HG02938 (cell line): ENCODE data around the gene P3H2.

Experiments
- ATAC-seq: cut with Tn5 transposase; IDR thresholded peaks from one replicate; pipeline ENCODE4 v1.9.1; 2021; ENCODE audit warnings: mild to moderate bottlenecking, moderate library complexity; ENCODE audit not compliant: unreplicated experiment

P3H2 gene

DNA sequence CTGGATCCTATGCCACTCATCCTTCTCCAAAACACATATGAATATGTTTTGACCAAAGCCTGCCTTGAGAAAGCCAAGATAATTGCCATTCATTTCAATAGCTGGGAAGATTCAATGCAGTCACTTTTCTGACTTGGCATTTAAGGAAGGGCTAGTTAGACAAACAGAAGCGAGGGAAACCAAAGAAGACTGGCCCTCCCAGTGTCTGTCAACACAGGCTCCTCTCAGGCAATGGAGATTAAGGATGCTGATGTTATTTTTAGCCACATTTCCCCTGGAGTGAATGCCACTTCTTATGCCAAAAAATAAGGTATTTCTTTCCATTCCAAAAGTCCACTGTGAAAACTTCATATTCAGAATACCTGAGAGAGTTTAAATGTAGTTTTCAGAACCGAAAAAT is 101.7 kb downstream of the P3H2 start:
- ATAC-seq = no peak

DNA sequence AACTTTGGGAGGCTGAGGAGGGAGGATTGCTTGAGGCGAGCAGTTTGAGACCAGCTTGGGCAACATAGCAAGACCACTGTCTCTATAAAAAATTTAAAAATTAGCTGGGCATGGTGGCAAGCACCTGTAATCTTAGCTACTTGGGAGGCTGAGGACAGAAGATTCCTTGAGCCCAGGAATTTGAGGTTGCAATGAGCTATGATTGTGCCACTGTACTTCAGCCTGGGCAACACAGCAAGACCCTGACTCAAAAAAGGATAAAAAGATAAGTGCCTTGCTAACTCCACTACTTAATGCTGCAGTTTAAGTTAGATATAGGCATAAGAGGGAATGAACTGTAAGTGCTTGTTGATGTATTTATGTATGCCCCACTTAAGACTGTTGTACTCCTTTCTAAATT is 102.2 kb downstream of the P3H2 start:
- no peak for ATAC-seq

GRCh38 chr3:190017521-190018288 is 103.0 kb downstream of the P3H2 start:
- ATAC-seq = no peak

- no peak for ATAC-seq
Measured at GRCh38 chr3:190016966-190017365, 103.7 kb downstream of the P3H2 start.

GRCh38 chr3:190014940-190015339 is 105.8 kb downstream of the P3H2 start:
- ATAC-seq = no peak

DNA sequence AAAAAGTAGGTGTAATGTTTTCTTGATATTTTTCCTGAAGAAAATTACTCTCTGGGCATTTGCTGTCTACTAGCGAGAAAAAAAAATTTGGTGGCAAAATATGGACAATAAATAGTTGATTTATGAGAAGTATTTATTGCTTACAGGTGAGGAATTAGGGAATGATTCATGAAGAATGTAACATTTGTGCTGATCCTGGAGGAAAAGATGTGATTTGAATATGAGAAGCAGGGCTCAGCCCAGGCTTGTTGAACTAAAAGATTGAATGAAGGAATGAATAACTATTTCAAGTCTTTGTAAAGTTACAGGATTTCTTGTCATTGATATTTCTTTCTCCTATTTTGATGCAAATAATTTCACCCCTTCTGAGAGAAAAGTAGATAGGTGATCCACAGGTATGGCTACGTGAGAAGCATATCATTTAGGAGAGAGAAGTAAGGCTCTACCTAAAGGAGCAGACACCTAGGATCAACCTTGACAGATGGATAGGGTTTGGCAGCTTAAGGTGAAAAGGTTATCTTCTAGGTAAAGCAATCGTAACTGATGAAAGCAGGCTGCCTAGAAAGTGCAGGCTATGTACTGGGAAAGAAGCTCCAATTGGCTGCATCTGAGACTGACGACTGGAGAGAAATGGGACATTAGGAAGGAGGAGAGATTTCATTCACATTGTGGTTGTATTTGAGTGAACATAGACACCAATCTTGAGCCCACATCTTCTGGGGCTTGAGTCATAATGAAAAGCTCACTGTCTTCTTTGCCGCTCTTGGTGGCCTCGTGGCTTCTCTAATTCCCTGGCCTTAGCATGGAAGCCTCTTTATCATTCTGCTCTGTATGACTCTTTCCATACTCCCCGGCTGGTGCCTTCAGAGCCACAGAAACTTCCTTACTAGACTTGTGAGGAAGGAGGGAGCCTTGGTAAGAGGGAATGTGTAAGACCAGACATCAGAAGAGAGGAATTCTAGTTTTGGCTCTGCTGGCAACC is 106.5 kb downstream of the P3H2 start:
- no peak for ATAC-seq

GRCh38 chr3:190012784-190013183 is 107.9 kb downstream of the P3H2 start:
- no peak for ATAC-seq

DNA sequence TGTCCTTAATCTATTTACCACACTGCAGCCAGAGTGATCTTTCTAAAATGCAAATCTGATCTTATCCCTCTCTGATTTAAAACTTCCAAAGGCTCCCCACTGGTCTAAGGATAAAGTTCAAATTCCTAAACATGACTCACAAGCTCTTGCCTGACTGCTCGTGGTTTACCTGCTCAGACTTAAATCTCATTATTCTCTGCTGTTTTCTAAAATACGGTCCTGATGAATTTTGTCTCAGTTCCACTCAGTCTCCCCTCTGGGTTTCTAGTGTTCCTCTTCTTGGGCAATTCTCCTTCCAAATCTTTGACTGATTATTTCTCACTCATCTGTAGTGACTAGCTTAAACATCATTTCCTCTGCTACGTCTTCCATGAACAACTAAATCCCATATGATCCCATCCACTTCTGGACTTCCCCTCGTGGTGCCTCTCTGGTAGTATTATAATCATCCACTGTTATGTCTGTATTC is 108.3 kb downstream of the P3H2 start:
- ATAC-seq = no peak

DNA sequence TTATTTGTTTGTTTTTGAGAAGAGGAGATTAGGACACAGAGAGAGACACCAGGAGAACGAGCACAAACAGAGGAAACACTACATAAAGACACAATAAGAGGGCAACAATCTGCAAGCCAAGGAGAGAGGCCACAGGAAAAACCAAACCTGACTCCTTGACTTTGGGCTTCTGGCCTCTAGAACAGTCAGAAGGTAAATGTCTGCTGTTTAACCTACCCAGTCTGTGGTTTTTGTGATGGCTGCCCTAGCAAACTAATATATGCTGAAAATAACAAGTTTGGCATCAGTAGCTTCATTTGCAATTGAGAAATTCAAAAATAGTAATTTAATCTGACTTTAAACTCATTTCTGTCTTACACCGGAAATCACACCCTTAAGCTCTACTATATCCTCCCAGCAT is 110.2 kb downstream of the P3H2 start:
- ATAC-seq = no peak

DNA sequence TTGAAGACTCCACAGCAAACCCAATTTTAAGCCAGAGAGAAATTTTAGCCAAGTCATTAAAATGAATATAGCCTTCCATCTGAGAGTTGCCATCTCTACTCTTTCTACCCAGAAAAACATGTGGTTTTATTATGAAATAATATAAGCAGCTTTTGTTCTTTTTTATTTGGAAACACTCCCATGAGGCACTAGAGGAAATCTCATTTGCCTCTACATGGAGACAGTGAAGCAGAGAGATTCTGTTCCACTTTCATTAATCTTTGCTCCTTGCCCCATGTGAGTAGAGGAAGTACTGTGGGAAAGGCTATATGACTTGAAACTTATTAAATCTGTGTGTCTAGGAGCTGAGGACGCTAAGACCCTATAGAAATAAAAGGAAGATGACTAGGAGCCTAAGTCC is 111.1 kb downstream of the P3H2 start:
- ATAC-seq = no peak

- ATAC-seq = no peak
Measured at GRCh38 chr3:190008432-190008831, 112.3 kb downstream of the P3H2 start.

DNA sequence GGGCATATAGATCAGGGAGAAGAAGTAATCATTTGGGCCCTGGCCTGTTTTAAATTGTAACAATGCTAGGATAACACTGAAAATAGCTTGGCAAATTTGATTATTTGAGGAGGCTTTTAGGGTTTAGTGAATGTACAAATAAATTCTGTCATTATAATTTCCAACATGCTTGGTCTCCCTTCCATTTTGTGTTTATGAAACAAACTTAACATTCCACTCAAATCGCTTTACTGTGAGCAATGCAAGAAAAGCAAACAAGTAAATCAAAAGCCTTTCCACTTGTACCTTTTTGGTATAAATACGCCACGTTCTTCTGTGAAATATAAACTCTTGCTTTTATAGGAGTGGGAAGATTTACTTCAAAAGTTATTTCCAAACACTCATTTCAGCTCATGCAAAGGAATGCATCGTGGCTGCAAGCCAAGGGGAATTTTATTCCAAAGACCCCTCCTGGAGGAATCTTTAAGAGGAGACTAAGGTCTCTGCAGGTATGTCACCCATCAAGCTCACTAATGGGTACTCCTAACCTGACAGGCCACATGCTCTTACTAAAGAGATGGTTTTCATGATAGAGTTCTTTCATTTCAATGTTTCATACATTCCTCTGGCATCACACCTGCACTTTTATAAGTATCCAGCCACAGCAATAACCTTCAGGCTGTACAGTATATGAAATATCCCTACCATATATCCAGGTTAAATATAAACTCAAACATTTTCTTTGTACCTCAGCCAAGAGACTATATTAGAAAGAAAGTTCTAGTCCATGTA is 115.2 kb downstream of the P3H2 start:
- no peak for ATAC-seq

DNA sequence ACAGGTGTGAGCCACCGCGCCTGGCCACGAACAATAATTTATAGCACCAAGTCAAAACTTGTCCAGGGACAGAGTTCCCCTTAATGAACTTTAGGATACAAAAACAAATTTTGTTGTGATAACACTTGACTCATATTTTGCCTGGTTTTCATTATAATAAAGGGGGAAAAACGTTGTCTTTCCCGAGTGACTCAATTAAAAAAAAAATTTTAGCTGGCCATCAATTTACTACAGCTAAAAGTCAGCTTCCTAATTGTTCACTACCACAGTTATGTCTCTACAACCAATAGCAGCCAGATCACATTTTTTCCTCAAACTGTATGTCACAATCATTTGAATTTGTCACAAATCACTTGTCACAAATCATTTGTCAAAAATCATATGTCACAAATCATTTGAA is 116.0 kb downstream of the P3H2 start:
- ATAC-seq = no peak

GRCh38 chr3:190003681-190004123 is 117.0 kb downstream of the P3H2 start:
- no peak for ATAC-seq

- no peak for ATAC-seq
Measured at GRCh38 chr3:190003068-190003467, 117.6 kb downstream of the P3H2 start.

- no peak for ATAC-seq
Measured at GRCh38 chr3:190001426-190001825, 119.3 kb downstream of the P3H2 start.

DNA sequence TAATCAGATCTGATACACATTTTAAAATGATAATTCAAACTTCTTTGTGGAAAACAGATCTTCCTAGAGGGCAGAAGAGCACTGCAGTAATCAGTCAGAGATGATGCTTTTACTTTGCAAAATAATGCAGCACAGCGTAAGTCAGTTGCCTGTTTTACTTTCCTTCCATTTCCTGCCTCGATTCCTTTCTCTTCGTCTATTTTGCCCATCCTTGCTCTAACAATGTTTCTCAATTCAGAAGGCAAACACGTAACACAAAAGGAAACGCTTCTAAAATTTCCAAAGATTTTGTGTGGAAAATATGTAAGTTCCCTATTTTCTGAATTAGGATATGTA is 119.9 kb downstream of the P3H2 start:
- no peak for ATAC-seq

- ATAC-seq = no peak
Measured at GRCh38 chr3:190000187-190000860, 120.4 kb downstream of the P3H2 start.

GRCh38 chr3:189999718-190000117 is 121.0 kb downstream of the P3H2 start:
- no peak for ATAC-seq

DNA sequence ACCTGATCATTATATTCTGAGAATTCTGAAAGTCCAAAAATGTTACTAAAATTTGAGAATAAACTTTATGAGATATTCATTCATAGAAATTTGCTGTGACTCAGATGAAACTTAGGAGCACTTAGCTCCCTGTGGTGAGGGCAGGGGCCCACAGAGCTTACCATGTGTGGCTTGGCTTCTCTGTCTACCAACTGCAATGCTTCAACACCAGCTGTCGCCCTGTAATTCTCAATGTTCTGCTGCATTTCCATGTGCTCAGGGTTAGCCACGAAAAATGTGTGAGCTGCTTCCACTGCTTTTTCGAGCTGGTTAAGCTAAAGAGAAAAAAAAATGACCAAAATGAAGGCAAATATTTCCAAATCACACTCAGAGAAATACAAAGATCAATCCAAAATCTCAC is 125.6 kb downstream of the P3H2 start:
- no peak for ATAC-seq

DNA sequence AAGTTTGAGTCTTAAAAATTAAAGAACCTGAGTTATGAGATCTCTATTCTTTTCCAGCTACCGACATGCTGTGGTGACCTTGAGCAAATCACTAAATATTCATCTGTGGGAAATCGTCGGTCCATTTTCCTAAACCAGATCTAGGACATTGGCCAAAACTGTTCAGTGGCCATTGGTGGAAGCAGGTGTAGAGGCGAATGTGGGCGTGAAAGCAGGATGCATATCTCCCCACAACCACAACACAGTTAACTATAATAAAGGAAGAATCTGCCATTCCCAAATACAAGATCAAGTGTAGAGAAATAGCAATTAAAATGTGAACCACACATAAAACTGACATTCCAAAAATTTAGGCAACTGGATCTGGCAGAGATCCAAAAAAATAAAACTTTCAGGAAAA is 129.9 kb downstream of the P3H2 start:
- no peak for ATAC-seq
